Kidney capillary endothelial cell (primary cell): ENCODE measurements around the gene BTBD17.
A peak's percentile ranks its signal among the peaks of the same experiment; 100 is the strongest.

Experiments used
- DNase-seq: peaks from one replicate; pipeline ENCODE4 v3.0.0-alpha.2; 2018; ENCODE audit warnings: low spot score

Gene BTBD17

DNA sequence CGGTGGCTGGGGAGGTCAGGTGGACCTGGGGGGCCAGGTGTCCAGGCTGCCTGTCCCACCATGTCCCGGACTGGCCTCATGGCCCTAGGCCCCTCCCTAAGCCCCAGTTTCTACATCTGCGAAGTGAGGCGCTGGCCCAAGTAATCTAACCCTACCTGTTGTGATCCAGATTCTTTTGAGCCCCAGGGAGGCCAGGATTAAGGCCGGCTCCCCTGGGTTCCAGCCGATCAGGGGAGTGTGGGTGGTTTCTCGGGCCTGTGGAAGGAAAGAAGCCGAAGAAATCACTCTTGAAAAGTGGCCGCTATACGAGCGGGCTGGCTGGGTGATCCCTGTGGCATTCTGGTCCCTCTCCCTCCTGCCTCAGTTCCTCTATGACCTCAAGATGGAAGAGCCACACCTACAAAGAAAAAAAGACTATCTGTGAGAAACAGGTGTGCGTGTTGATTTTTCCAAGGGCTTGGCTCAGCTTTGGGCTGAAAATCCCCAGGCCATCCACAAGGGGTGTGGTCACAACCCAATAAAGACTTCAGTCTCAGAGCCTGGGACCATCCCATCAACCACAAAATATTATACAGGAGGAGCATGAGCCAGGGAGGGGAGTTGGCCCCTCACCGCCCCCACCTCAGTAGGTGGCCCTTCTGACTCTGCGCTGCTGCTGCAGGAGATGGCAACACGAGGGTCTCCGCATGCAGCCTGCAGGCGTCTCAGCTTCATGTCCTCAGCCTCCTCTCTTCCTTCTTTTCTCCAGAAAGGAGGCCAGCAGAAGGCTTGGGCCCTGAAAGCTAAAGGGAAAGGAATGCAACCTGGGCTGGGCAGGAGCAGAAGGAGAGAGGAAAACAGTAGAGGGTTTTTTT, 25.9 kb upstream of the BTBD17 start:
- DNase-seq, result no peak

DNA sequence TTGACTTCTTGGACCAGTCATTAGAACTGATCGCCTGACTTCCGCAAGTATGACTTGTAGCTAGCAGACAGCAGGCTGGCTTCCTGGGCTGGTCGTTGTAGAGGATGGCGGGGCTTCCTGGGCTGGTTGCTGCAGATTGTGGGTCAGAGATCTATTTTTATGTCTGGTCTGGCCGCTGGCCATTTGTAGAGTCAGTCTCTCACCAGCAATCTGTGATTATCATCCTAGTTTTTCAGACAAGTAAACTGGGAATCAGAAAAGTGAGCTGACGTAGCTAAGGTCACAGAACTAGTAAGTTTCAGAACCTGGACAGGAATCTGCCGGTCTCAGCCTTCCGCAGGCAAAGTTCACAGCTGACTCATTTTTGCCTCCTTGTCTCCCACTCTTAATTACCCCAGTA, 24.7 kb upstream of the BTBD17 start:
- peak; percentile 80 for DNase-seq

GRCh38 chr17:74385201-74385600, 23.5 kb upstream of the BTBD17 start:
- no peak for DNase-seq

DNA sequence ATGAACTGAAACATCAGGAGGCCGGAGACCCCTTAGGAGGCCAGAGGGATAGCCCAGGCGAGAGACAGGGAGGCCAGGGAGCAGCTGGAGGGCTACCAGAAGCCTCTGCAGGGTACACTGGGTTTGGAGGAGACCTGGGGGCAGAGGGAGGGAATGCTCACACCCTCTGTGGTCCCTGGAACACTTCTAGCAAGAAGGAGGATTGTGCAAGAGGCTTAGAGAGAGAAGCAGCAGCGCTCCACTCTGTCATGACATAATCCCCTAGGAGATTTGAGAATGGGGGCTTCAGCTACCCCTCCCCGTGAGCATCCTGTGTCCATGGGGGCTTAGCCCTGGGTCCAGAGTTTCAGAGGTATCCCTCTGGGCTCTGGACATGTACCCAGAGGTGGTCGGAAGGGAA, 21.5 kb upstream of the BTBD17 start:
- no peak for DNase-seq

DNA sequence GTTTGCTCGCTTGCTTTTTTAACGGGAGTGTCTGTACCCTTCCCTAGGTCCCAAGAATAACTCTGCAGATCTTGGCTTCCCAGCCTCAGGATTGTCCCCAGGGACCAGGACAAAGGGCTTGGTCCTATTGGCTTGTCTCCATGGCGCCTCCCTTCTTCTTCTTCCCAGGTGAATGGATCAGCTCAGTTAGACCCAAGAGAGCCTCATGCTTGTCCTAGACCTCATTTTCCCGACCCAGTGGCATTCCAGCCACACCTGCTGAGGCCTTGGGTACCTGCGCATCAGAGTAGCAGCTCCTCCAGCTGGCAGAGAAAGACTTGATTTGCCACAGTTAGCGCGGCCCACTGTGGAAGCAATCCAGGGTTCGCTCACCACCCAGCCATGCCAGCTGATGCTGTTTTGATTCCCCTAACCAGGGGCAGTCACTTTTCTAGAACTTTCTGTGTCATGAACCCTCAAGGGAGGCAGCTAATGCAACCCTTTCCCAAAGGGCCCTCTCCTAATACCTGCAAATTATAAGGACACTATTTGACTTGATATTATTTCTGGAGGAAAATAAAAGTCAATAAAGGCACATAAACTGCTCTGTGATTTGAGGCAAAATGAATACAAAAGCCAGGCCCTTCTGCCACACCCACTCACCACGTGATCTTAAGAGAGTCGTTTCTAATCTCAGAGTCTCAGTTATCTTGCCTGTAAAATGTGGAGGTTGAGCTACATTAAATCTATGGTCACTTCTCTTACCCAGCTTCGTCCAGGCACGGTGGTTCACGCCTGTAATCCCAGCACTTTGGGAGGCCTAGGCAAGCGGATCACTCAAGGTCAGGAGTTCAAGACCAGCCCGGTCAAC, 19.5 kb upstream of the BTBD17 start:
- DNase-seq, result no peak

DNA sequence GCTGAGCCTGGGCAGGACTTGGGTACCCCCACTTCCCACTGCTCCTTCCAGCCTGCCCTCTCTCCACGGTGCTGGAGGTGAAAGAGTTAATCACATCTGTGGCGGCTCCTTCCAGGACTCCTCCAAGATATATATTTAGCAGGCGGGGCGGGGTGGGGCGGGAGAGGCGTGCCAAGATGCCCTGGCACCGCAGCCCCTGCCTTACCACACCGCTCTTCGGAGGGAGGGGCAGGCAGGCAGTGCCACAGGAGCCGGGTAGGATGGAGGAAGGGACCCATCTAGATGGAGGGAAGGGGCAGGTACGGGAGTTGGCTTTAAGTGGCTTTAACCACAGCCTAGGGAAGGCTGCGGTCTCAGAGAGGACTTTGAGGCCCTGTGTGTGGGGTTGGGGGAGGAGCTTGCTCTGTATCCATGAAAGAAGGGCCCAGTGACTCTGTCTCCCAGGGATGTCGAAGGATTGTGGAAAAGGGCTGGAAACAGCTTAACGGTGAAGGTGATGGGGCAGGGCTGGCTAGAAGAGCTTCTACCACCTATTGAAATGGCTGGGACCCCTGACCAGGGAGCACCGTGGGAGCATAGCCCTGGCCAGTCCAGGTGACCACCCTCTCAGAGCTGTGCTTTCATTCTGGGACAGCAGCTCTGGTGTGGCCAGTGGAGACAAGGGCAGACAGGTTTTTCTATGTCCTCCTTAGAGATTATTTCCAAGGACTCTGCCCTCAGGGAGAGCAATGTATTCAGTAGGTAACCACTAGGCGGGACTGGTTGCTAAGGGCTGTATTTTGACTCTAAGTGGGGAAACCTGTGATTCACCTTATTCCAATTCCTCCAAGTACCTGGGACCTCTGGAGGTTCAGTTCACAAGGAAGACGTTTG, 18.7 kb upstream of the BTBD17 start:
- no peak for DNase-seq

DNA sequence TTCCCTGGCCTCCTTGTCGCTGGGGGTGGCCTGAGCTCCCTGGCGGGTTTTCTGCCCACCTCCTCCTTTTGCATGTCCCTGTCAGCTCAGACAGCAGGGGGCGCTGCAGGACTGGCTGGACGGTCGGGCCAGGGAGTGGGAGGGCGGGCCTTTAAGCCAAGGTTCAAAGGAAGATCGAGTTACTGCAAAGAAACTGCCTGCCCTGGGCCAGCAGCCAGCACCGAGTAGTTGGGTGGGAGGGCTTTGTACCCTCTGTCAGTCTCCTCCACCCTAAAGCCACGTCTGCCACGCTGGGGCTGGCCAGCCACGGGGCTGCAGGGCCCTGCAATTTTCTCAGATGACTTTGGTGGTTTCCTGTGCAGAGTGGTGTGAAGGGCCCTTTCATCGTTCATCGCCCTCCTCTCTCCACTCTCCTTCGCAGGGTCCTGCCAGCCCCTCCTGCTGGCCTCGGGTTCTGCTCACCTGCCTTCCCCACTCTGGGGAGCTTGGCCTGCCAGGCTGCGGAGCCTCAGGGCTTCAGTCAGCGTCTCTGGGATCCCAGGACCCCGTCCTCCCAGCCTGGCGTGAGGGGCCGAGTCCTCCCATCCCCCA, 17.9 kb upstream of the BTBD17 start:
- peak; percentile 89 for DNase-seq

- no peak for DNase-seq
Observed at GRCh38 chr17:74374858-74375257, 13.2 kb upstream of the BTBD17 start.

GRCh38 chr17:74373838-74374606, 12.4 kb upstream of the BTBD17 start:
- no peak for DNase-seq

DNA sequence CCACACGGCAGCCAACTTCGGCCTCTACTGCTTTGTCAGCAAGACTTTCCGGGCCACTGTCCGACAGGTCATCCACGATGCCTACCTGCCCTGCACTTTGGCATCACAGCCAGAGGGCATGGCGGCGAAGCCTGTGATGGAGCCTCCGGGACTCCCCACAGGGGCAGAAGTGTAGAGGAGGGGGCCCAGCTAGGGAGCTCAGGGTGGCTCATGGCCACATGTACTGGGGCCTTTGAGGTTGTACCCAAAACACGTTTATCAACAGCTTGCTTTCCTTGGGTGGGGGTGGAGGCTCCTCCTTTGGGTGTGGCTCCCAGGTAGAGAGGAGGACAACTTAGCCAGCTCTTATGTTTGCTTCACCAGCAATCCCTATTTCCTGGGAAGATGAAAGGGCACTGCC, 10.8 kb upstream of the BTBD17 start:
- DNase-seq, result no peak

- DNase-seq, result no peak
Observed at GRCh38 chr17:74371653-74372147, 10.0 kb upstream of the BTBD17 start.

DNA sequence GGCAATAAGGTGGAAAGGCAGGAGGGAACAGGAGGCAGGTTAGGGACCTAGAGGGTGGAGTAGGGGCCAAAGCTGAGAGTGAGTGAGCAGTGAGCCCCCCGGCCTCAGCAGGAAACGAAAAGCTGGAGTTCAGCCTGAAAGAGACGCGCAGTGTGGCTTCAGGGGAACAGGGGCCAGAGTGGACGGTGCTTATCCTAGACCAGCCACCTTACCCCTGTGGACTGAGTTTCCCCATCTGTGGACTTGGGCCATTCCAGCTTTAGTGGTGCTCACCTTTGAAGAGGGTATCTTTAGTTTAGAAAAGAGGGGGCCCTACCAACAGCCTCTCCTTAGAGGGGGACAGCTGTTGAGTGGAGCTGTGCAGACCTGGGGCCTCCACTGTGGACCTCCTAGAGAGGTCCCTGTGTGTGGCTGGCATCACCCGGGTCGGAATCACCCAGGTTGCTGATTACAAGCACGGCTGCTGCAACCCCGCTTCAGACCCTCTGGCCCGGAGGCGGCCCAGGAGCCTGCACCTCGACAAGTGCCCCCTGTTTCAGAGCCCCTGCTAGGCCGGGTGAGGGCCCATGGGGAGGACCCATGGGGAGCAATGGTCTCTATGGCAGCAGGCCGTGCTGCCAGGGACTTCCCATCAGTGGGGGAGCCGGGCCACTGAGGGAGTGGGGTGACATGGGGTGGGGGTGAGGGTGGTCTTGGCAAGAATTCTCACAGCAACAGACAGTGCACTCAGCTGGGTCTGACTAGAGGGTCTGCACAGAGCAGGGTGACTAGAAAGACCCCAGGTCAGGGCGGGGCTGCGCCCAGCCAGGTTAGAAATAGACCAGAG, 8.2 kb upstream of the BTBD17 start:
- no peak for DNase-seq

GRCh38 chr17:74369221-74369620, 7.6 kb upstream of the BTBD17 start:
- DNase-seq, result no peak

GRCh38 chr17:74368341-74369081, 6.8 kb upstream of the BTBD17 start:
- DNase-seq, result peak; percentile 47

DNA sequence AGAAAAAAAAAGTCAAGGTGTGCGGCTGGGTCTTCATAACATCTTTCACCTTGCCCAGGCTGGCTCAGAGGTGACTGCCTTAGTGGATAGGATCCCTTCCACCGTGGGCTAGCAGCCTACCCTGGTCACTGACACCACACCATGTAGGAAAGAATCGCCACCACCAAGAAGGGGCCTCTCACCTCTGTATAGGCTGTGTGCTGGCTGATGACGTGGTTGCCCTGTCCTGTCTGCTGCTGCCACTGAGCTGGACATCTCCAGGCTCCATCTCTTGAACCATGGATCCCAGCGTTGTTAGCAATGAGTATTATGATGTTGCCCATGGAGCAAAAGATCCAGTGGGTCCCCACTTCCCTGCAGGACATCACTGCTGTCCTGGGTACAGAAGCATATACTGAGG, 5.5 kb upstream of the BTBD17 start, which contains the start of gene GPR142:
GPR142 (plus strand) TSS at position 301 of the 400 bp plus-strand sequence. CDS start 2,035 bp downstream, outside the sequence.
- no peak for DNase-seq

GRCh38 chr17:74362810-74363498, 1.3 kb upstream of the BTBD17 start:
- DNase-seq, result no peak

DNA sequence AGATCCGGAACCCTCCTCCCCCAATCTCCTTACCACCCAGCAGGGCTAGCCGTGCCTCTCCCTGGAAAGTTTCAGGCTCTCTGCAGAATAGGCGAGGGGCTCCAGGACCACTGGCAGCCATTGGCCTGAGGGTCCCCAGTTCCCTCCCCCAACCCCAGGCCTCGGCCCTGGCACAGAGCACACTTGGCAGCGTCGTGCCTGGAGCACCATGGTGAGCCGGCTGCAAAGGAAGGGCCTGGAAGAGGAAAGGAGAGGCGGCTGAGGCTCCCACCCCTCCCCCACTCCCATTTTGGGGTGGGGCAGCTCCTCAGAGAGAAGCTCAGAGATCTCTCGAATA, 369 bp upstream of the BTBD17 start:
- DNase-seq, result no peak

DNA sequence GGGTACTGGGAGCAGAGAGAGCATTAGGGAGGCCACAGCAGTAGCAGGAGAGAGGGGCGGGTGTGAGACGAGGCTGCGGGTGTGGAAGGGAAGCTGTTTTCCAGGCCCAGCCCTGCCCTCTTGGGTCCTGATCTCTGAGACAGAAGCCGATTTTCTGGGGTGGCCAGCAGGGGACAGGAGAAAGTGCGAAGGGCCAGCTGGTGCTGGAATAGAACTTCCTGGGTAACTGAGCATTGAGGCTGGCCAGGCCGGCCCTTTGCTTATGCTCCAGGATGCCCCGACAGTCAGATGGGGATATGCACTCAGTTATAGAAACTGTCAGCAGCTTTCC, 804 bp downstream of the BTBD17 start:
- no peak for DNase-seq

DNA sequence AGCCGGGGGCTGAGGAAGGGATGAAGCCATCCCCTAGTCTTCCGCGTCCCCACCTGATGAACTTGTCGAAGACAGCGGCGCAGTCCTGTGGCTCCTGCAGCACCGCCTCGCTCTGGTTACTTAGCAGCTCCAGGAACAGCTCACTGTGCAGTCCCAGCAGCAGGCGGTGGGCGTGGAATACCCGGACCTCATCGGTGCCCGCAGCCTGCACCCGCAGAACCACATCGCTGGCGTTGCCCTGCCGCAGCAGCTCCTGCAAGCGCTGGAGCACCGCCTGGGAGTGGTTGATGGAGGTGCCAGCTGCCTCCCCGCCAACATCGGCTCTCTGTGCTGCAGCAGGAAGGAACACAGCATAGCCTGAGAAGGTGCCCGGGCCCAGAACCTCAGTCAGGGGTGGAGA, 1.8 kb downstream of the BTBD17 start:
- no peak for DNase-seq
